Brain microvascular endothelial cell (primary cell): ENCODE measurements around the gene PPP1R13B.

Experiments used
- DNase-seq: peaks from one replicate; pipeline ENCODE4 v3.0.0-alpha.2; 2020
- H3K27ac ChIP-seq: fragments of 250-450 bp; sonication (Bioruptor Pico); 2 replicates; pipeline ENCODE4 v1.5.1; 2020; ENCODE audit warnings: mild to moderate bottlenecking, moderate library complexity
- H3K27me3 ChIP-seq: fragments of 250-450 bp; sonication (Bioruptor Pico); replicated peaks from 2 replicates; pipeline ENCODE4 v1.5.1; 2020; ENCODE audit warnings: mild to moderate bottlenecking
- H3K36me3 ChIP-seq: fragments of 250-450 bp; sonication (Bioruptor Pico); replicated peaks from 2 replicates; pipeline ENCODE4 v1.5.1; 2020; ENCODE audit warnings: mild to moderate bottlenecking
- H3K4me3 ChIP-seq: 2 replicates; pipeline ENCODE4 v1.5.1; 2011; ENCODE audit warnings: low read depth, mild to moderate bottlenecking, control low read depth, low read length, moderate library complexity
- in situ Hi-C: cut with HindIII; loops from 2 replicates; pipeline ENCODE4 v1.10.0; 2017; ENCODE audit warnings: low sequenced_read_pairs, low pct_ligation_motif_present
- TF ChIP-seq, protein P1 (sequence below): IDR thresholded peaks from 2 replicates; pipeline ENCODE4 v1.5.1; 2011; ENCODE audit warnings: low read depth, mild to moderate bottlenecking, moderate library complexity, low read length, control low read depth, inconsistent platforms; ENCODE audit errors: missing control alignments

Gene PPP1R13B

DNA sequence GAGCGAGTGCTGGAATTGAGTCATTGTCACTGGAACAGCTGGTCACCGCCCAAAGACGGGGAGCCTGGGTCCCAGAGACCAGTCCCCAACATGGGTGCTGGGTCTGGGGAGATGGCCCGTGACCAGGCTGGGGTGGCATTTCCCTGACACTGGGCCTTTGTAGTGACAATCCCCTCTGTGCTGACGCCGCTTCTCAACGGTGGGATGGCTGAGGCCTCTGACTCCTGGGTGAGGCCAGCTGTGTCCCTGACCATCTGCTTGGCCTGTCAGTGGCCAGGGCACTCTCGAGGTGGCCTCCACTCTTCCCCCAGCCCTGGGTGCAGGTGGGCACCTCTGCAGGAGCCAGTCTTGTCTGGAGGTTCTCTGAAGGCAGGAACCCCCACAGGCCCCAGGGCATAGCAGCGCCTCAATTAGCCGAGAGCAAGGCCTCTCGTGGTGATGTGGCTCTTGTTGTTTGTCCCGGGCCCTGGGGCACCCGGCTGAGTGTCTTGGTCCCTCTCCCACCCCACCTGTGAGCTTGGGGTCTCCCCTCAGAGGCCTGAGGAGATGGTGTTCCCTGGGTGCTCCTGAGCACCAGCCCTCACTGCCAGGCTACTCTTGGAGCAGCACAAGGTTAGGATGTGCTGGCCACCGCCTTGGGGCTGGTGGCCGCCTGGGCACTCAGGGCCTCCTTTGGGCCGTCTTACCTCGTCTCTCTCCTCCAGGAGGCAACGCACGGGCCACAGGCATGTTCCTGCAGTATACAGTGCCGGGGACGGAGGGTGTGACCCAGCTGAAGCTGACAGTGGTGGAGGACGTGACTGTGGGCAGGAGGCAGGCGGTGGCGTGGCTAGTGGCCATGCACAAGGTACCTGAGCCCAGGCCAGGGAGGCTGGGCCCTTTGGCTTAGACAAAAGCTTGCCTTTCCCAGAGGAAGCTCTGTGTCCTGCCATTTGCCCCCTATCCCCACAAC lies 115.2 kb downstream of the PPP1R13B start:
- TF ChIP-seq, protein P1, sequence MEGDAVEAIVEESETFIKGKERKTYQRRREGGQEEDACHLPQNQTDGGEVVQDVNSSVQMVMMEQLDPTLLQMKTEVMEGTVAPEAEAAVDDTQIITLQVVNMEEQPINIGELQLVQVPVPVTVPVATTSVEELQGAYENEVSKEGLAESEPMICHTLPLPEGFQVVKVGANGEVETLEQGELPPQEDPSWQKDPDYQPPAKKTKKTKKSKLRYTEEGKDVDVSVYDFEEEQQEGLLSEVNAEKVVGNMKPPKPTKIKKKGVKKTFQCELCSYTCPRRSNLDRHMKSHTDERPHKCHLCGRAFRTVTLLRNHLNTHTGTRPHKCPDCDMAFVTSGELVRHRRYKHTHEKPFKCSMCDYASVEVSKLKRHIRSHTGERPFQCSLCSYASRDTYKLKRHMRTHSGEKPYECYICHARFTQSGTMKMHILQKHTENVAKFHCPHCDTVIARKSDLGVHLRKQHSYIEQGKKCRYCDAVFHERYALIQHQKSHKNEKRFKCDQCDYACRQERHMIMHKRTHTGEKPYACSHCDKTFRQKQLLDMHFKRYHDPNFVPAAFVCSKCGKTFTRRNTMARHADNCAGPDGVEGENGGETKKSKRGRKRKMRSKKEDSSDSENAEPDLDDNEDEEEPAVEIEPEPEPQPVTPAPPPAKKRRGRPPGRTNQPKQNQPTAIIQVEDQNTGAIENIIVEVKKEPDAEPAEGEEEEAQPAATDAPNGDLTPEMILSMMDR: no peak
- no peak overlapping the region for H3K4me3 ChIP-seq
- peaks cover 14% of the 10 kb centered on the region for H3K36me3 ChIP-seq
- no peaks in the 10 kb centered on the region for H3K27me3 ChIP-seq
- in situ Hi-C loops: no loop called here
- no peak overlapping the region for H3K27ac ChIP-seq
- no peak for DNase-seq

DNA sequence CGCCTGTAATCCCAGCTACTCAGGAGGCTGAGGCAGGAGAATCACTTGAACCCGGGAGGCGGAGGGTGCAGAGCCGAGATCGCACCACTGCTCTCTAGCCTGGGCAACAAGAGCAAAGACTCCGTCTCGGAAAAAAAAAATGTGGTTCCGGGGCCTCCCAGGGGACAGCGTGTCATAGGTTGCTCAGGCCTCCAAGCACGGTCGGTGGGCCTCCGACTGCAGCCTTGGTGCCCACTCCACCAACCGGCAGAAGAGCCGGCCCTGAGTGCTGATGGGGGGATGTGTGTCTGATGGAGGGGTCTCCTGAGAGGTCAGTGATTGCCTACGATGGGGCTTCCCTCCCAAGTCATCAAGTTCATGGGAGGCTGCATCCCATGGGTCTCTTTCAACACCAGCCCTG lies 115.9 kb downstream of the PPP1R13B start:
- in situ Hi-C loops: no loop called here

DNA sequence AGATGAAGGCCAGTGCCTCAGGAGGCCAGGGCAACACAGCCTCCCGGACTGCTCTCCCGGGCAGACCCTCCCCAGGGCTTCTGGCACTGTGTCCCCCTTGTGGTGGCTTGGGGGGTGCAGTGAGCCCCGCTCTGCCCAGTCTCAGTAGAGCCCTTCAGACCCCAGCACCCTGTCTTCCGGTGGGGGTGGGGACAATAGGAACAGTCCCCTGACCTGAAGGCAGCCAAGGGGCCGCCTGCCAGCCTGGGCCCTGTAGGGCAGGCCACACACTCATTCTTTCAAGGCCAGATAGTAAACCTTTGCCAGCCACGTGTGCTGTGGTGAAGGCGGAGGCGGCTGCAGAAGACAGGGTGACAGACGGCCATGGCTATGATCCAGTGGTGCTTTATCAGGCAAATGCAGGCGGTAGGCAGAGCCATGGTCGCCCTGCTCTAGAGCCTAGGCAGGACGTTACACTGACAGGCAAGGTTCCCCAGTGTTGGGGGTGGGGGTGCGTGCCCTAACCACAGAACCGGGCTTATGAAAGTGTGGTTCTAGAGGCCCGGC lies 116.8 kb downstream of the PPP1R13B start:
- peaks cover 14% of the 10 kb centered on the region for H3K36me3 ChIP-seq
- H3K27me3 ChIP-seq: no peaks in the 10 kb centered on the region
- DNase-seq: no peak
- TF ChIP-seq, protein P1: peak; percentile 35
- no peak overlapping the region for H3K27ac ChIP-seq
- no peak overlapping the region for H3K4me3 ChIP-seq
- in situ Hi-C loops: no loop called here

More for the DNA sequence above, 115.9 kb downstream of the PPP1R13B start:
- peaks cover 14% of the 10 kb centered on the region for H3K36me3 ChIP-seq
- no peak for DNase-seq
- H3K4me3 ChIP-seq: no peak overlapping the region
- H3K27ac ChIP-seq: no peak overlapping the region
- no peaks in the 10 kb centered on the region for H3K27me3 ChIP-seq
- TF ChIP-seq, protein P1: no peak

DNA sequence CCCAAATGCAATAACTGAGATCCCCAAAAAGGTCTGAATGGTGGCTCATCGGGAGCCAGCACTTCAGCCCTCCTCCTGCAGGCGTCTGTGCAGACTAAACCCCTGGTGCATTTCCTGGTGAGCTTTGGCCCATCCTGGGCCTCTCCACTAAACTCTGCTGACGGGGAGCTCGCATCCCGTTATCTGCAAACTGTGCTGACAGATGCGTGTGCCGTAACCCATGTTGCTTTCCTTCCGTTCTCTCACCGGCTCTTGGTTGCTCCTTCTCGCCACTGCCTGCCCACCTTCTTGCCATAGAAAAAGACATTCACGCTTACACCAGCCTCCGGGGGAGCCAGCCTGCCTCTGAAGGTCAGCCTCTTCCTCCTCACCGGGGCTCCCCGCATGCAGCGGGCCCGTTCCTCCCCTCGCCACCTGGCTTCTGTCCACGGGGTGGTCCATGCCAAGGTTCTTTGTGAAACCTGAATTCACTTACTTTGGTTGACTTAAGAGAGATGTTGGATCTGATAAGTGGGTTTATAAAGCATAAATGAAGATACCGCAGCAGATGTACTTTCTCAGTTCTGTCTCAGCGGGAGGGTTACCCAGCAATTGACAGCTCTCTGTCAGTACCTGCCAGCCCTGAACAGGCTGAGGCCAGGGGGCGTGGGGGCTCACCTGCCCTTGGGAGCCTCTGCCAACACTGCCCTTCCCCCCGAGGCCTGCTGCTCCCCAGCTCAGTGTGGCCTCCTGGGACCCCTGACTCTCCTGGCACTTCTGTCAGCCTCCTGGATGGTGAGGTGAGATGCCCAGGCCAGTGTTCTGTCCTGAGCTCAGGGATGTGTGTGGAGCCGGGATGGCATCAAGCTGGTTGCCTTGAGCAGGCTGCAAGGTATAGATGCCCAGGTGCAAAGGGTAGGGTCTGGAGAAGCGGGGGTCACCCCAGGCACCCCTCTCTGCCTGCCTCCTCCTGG lies 117.6 kb downstream of the PPP1R13B start:
- in situ Hi-C loops: no loop called here
- Histone ChIP-seq H3K36me3 (peaks cover 14% of the 10 kb centered on the region), H3K4me3 (no peak overlapping the region), H3K27me3 (no peaks in the 10 kb centered on the region), H3K27ac (no peak overlapping the region)
- TF ChIP-seq, protein P1: no peak
- no peak for DNase-seq

DNA sequence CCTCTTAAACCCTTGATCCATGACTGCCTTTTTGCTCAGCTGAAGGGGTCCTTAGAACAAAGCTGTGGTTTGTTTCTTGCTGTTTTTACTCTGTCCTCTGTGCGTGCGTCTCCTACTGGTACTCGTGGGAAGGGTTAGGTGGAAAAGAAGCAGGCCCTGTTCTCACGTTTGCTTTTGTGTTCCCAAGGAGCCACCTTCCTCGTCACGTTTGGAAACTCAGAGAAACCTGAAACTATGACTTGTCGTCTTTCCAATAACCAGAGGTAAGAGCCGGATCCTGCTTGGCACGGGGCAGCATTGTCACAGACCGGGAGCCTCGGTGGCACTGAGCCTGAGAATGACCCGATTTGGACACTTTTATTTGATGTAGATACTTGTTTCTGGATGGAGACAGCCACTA lies 118.7 kb downstream of the PPP1R13B start:
- no peaks in the 10 kb centered on the region for H3K27me3 ChIP-seq
- no peak for DNase-seq
- TF ChIP-seq, protein P1: no peak
- H3K36me3 ChIP-seq: peaks cover 14% of the 10 kb centered on the region
- H3K4me3 ChIP-seq: no peak overlapping the region
- no peak overlapping the region for H3K27ac ChIP-seq
- in situ Hi-C loops: no loop called here
